Keratinocyte (primary cell): ENCODE data around the gene AUH. TPM values are rescaled to one million over a fixed set of nuclear protein-coding genes. Genes with fewer than 3 reads are reported as not detected.

Source experiments
- DNase-seq: peaks from one replicate; pipeline ENCODE4 v3.0.0-alpha.2; 2011; ENCODE audit warnings: low read depth, missing footprints, low spot score
- FAIRE-seq: peaks from 2 replicates; lab custom pipeline; 2011; peaks lifted over from hg19 to GRCh38; lab: Jason Lieb, UNC
- H2AFZ ChIP-seq: 2 replicates; pipeline ENCODE4 v1.6.0; 2012; ENCODE audit warnings: low read length, control low read depth, inconsistent platforms; ENCODE audit not compliant: control insufficient read depth
- H3K27ac ChIP-seq: 2 replicates; pipeline ENCODE4 v1.5.1; 2011; ENCODE audit warnings: low read length; ENCODE audit not compliant: control insufficient read depth, insufficient read depth
- H3K27me3 ChIP-seq: 3 replicates; pipeline ENCODE4 v1.6.0; 2011; ENCODE audit warnings: low read length; ENCODE audit not compliant: control insufficient read depth, insufficient read depth; ENCODE audit errors: extremely low read depth
- H3K36me3 ChIP-seq, 2 experiments: 2 replicates in 1 of 2; 3 replicates in 1 of 2; pipeline ENCODE4 v1.5.1; 2011; ENCODE audit warnings: low read length in 2 of 2, mild to moderate bottlenecking in 1 of 2; ENCODE audit not compliant: control insufficient read depth in 2 of 2, insufficient read depth in 2 of 2; ENCODE audit errors: extremely low read depth in 1 of 2
- H3K4me1 ChIP-seq: 3 replicates; pipeline ENCODE4 v1.5.1; 2011; ENCODE audit warnings: low read length; ENCODE audit not compliant: control insufficient read depth, insufficient read depth; ENCODE audit errors: extremely low read depth
- H3K4me2 ChIP-seq: 3 replicates; pipeline ENCODE4 v1.6.0; 2011; ENCODE audit warnings: low read depth, low read length; ENCODE audit not compliant: control insufficient read depth, insufficient read depth; ENCODE audit errors: extremely low read depth
- H3K4me3 ChIP-seq, 3 experiments: fragments of 200-600 bp in 1 of 3; sonication (generic) in 1 of 3; 2 replicates in 2 of 3; 3 replicates in 1 of 3; pipeline ENCODE4 v1.5.1; 2011 to 2016; ENCODE audit warnings: low read length in 3 of 3, mild to moderate bottlenecking in 3 of 3, control low read depth in 2 of 3, inconsistent platforms in 1 of 3, low read depth in 1 of 3, mixed read lengths in 1 of 3, mixed run types in 1 of 3, moderate library complexity in 1 of 3; ENCODE audit not compliant: control insufficient read depth in 2 of 3, insufficient read depth in 2 of 3; ENCODE audit errors: extremely low read depth in 1 of 3
- H3K79me2 ChIP-seq: 2 replicates; pipeline ENCODE4 v1.6.0; 2012; ENCODE audit warnings: low read length; ENCODE audit not compliant: control insufficient read depth, insufficient read depth
- H3K9ac ChIP-seq: 3 replicates; pipeline ENCODE4 v1.6.0; 2011; ENCODE audit warnings: low read length; ENCODE audit not compliant: control insufficient read depth, insufficient read depth; ENCODE audit errors: extremely low read depth
- H3K9me1 ChIP-seq: 3 replicates; pipeline ENCODE4 v1.6.0; 2011; ENCODE audit warnings: low read length; ENCODE audit not compliant: control insufficient read depth, insufficient read depth; ENCODE audit errors: extremely low read depth
- H3K9me3 ChIP-seq: 2 replicates; pipeline ENCODE4 v1.5.1; 2012; ENCODE audit warnings: low read depth, low read length; ENCODE audit not compliant: control insufficient read depth
- H4K20me1 ChIP-seq: 3 replicates; pipeline ENCODE4 v1.6.0; 2011; ENCODE audit warnings: low read length; ENCODE audit not compliant: control insufficient read depth, insufficient read depth; ENCODE audit errors: extremely low read depth
- EZH2 ChIP-seq: IDR thresholded peaks from one replicate; pipeline ENCODE4 v1.6.1; 2012; ENCODE audit warnings: inconsistent platforms, mild to moderate bottlenecking, low read length, moderate library complexity
- dilution Hi-C: fragments of 300-500 bp; cut with MboI; formaldehyde crosslinking; loops from one replicate; pipeline ENCODE4 v1.7.0; 2020; ENCODE audit warnings: low sequenced_read_pairs; ENCODE audit not compliant: extremely low pct_ligation_motif_present
- polyA plus RNA-seq, 5 experiments: library from polyadenylated mRNA; depleted of rRNA in 3 of 5; stranded (reverse) in 3 of 5; stranded (forward) in 1 of 5; unstranded in 1 of 5; fragments of >200 nt; gene quantifications; 1 replicate in 1 of 5; 2 replicates in 3 of 5; 3 replicates in 1 of 5; pipeline versions ENCODE4 v1.2.1 to v1.2.3, GENCODE V29; 2011 to 2012; ENCODE audit warnings: missing spikeins in 2 of 5, low read depth in 1 of 5, low replicate concordance in 1 of 5
- TF ChIP-seq, protein P1 (sequence below), 3 experiments: IDR thresholded peaks in 1 of 3; conservative IDR thresholded peaks in 1 of 3; optimal IDR thresholded peaks in 1 of 3; 2 replicates in 2 of 3; 3 replicates in 1 of 3; pipeline versions ENCODE3 to v1.5.1; 2011; ENCODE audit warnings: low read length in 3 of 3, mild to moderate bottlenecking in 3 of 3, moderate library complexity in 2 of 3, control low read depth in 1 of 3, inconsistent platforms in 1 of 3; ENCODE audit not compliant: insufficient read depth in 2 of 3; ENCODE audit errors: extremely low read depth in 1 of 3

Gene AUH
- polyA plus RNA-seq, 1 donor (not counting 4 experiments of a cell fraction or from before 2014, with no cell fraction given), result 5.5 TPM

DNA sequence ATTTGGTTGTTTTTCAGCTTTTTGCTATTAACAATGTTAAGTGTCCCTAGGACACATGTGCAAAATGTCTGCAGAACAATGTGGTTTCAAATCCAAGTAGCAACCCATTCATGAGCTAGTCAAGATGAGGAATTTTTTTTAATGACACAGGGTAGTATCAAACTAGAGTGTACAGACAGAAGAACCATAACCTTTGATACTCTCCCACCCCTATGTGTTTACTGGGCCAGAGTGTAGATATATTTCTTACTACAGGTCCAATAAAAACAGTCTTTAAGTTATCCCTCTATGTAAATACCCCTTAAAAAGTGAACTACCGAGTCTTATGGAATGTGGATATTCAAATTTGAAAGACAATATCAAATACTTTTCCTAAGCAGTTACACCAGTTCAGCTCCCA is 45.6 kb downstream of the AUH start:
- no peaks in the 10 kb centered on the region for H3K79me2 ChIP-seq

DNA sequence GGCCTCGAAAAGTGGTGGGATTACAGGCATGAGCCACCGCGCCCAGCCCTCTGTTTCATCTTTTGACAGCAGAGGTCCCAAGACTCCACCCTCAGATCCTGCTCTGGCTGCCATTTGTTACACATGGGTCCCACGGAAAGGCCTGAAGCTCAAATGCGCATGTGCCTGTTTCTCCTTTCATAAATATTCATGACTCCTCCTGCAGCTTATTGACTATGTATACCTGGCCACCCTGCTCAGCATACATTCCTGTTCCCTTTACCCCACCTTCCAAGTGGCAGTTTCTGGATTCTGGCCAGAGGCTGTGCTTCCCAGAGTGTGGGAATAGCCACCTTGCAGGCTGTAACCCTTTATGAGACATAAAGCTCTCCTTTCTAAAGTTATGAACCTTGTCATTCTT is 46.5 kb downstream of the AUH start:
- DNase-seq (no peak), FAIRE-seq (no peak)
- Histone ChIP-seq H3K79me2 (no peaks in the 10 kb centered on the region), H3K9me3 (no peaks in the 10 kb centered on the region), H3K4me1 (peaks cover 16% of the 10 kb centered on the region), H2AFZ (no peak overlapping the region), H3K27ac (no peak overlapping the region), H4K20me1 (no peaks in the 10 kb centered on the region), H3K36me3 (peaks cover 0 to 1% of the 10 kb centered on the region in 2 experiments), H3K9me1 (no peaks in the 10 kb centered on the region), H3K4me3 (no peak overlapping the region), H3K27me3 (no peaks in the 10 kb centered on the region), H3K4me2 (no peak overlapping the region), H3K9ac (no peak overlapping the region)
- TF ChIP-seq, protein P1, sequence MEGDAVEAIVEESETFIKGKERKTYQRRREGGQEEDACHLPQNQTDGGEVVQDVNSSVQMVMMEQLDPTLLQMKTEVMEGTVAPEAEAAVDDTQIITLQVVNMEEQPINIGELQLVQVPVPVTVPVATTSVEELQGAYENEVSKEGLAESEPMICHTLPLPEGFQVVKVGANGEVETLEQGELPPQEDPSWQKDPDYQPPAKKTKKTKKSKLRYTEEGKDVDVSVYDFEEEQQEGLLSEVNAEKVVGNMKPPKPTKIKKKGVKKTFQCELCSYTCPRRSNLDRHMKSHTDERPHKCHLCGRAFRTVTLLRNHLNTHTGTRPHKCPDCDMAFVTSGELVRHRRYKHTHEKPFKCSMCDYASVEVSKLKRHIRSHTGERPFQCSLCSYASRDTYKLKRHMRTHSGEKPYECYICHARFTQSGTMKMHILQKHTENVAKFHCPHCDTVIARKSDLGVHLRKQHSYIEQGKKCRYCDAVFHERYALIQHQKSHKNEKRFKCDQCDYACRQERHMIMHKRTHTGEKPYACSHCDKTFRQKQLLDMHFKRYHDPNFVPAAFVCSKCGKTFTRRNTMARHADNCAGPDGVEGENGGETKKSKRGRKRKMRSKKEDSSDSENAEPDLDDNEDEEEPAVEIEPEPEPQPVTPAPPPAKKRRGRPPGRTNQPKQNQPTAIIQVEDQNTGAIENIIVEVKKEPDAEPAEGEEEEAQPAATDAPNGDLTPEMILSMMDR (optimal IDR thresholded peaks at IDR 0.05 in 1 of 3, IDR thresholded peaks at IDR 0.05 in 1 of 3, conservative IDR thresholded peaks at IDR 0.05 in 1 of 3; ENCODE audit: extremely low read depth in 1 of 3, insufficient read depth in 2 of 3, low read length in 3 of 3), result no peak
- TF ChIP-seq EZH2, result no peak
- dilution Hi-C loops, result no loop called here

More for the DNA sequence above, 45.6 kb downstream of the AUH start:
- no peak for DNase-seq
- Histone ChIP-seq H3K27me3 (no peaks in the 10 kb centered on the region), H3K4me1 (peaks cover 16% of the 10 kb centered on the region), H3K4me2 (no peak overlapping the region), H3K36me3 (peaks cover 0 to 1% of the 10 kb centered on the region in 2 experiments), H3K9ac (no peak overlapping the region), H3K4me3 (no peak overlapping the region), H4K20me1 (no peaks in the 10 kb centered on the region), H3K9me3 (no peaks in the 10 kb centered on the region), H2AFZ (no peak overlapping the region), H3K9me1 (no peaks in the 10 kb centered on the region), H3K27ac (no peak overlapping the region)
- TF ChIP-seq, protein P1 (optimal IDR thresholded peaks at IDR 0.05 in 1 of 3, IDR thresholded peaks at IDR 0.05 in 1 of 3, conservative IDR thresholded peaks at IDR 0.05 in 1 of 3; ENCODE audit: extremely low read depth in 1 of 3, insufficient read depth in 2 of 3, low read length in 3 of 3), result no peak
- no peak for TF ChIP-seq EZH2
- FAIRE-seq, result no peak
- dilution Hi-C loops, result no loop called here
